Hypothalamus (tissue), 51 donors: ENCODE results near the gene PRG3.

Experiments used
- DNase-seq, 51 donors: peaks; one replicate each; lab custom pipeline; 2025; lab: John Stamatoyannopoulos, UW

Gene PRG3, protein sequence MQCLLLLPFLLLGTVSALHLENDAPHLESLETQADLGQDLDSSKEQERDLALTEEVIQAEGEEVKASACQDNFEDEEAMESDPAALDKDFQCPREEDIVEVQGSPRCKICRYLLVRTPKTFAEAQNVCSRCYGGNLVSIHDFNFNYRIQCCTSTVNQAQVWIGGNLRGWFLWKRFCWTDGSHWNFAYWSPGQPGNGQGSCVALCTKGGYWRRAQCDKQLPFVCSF

DNA sequence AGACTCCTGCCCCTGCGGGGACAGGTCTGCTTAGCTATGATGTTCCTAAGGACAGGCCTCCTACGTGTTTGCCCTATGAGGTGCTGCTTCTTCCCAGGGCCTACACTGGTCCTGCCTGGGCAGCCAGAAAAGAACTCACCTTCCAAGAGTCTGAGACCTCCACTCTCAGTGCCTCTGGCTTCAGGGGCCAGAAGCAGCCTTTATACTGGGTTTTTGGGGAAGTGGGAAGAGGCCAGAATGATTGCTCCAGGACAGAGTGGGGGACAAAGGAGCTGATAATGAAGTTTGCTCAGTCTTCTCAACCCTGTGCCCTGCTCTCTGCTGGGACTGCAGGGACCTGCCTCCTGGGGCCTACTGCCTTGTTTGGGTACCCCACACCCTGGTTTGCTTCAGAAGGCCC is at the start of gene PRG3:
TSS of gene PRG3 (minus strand) at position 176 of the 400 bp plus-strand sequence. CDS start 442 bp downstream, outside the sequence.
- DNase-seq: no peak

DNA sequence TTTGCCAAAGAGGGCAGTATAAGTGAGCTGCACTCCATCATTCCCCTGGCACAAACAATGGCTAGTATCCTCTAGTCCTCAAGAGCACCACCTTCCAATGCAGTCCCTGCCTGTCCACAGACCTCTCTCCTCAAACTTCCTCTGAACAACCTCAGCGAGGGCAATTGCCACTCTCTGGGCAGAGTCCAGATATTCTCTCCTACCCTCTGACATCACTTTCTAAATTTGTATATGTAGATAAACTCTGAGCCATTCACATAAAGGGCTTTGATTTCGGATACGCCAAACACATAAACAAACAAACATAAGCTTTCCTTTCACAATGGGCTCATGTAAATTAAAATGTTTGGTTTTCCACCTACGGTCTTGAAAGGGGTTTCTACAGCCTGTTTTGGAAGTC is 49.0 kb upstream of the PRG3 start:
- DNase-seq: no peak

DNA sequence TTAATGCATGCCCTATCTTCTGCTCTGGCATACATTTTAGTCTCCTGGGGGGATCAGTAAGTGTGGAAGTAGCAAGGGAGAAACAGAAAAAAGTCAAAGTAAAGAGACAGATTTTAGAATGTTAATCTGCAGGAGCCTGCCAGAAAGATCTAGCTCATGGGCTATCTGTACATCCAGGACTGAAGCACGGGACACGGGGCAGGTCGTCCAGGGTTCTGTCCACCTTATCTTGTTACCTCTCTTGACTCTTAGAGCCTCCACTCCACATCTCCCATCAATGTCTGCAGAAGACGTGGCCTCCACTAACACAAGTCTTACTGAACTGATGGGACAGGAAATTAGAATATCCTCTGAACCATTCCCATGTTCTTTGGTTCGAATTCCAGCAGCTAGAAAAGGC is 47.7 kb upstream of the PRG3 start:
- no peak for DNase-seq

DNA sequence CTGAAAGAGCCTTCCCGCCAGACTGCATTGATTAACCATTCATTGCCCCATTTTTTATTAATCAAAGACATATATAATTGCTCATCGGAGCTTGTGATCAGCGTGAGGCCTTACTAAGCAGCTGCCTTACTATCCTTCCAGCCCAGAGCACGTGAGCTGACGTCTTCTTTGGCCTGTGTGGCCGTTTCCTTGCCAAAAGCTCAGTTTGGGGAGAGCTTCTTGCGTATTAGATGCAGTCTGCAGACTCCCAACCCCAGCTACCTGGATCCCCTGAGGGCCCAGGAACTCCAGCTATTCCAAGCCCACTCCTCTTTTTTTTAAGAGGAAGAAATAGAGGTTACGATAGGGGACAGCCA is 46.8 kb upstream of the PRG3 start:
- peak in 23 of 51 donors; percentile 2 to 62 (median 29) for DNase-seq

DNA sequence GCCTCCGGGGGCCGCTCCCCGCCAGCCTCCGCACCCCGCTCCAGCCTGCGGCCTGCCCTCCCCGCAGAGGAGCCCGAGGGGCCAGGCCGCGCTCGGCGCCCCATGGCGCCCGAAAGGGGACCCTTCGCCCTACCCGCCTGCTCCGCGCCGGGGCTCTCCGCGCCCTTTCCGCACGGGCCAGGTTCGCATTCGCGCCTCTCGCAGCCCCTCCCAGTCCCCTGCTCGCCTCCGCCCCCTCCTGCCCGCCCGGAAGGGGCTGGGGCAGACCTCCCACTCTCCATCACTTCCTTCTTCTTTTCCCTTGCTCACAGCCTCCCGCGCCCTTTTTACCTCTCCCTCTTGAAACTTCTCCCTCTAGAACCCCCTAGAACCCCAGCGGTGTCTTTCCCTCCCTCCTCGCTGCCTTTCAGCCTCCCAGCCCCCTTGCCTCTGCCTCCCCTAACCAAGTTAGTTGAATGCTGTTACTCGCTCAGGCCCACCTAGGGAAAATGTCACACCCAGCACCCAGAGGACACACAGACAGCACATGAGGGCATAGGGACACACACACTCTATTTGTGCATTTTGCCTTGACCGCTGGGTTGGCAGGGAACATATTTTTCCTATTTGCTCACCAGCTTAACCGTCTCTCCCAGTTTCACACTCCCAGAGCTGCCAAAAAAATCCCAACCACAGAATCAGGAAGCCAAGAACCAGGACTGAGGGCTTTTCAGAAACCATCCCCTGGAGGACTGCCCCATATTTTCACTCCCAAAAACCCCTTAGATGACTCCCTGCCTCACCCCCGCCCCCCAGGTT is 46.2 kb upstream of the PRG3 start, which contains the start of gene SLC43A3:
TSS of gene SLC43A3 (minus strand) at position 193 of the 798 bp plus-strand sequence. CDS start 949 bp downstream, outside the sequence.
- DNase-seq: peak in 29 of 51 donors; percentile 14 to 59 (median 33)

DNA sequence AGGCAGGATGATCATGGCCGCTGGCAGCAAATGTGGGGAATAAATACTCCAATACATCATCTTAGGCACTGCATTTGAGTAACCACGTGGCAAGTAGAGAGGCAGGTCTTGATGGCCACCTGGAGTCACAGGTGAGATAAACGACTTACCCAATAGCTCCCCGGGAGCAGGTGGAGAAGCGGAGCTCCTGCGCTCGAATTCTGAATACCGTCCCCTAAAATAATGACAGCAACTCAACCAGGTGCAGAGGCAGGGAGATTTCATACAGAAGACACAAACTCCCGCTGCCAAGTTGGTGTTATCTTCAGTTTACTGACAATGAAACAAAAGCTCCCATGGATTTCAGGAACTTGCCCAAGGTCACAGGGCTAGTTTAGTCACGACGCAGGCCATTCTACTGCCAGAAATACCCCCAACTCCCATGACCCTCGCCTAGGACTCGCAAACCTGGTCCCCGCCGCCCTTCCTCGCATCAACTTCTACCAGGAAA is 45.5 kb upstream of the PRG3 start:
- DNase-seq: no peak

DNA sequence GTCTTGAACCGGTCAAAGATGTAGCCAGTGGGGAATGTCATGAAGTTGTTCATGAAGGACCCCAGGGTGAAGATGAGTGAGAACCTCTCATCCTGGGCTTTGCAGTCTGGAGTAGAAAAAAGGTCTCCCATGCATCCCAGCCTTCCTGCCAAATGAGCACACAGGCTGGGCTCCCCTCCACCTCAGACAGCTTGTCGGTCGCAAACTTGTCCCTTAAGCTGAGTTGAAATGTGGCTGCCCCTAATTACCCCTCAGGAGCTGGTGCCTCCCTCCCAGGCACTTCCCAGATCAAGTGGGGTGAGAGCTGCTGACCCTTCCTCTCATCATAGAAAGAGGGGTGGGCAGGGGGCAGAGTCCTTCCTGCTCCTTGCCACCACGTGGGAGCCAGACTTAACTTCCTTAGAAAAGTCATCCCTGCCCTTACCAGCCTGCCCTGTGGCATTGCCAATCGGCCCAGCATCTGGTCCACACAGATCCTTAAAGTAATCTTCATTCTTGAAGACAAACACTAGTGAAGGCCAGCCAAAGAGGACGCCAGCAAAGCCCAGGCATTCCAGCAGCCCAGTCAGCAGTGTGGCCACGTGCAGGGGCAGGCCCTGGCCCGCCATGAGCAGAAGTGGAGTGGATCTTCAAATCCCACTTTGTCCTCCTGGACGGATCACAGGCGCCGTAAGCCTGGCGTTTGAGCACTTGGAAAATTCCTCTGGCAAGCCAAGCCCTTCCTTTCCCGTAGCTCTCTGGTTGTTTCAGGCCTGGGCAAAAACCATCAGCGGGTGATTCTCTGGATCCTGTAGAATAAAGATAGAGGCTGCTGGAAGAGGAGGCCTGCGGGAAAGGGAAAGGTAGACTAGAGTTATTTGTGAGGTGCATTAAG is 44.9 kb upstream of the PRG3 start:
- peak in 20 of 51 donors; percentile 3 to 58 (median 18) for DNase-seq

DNA sequence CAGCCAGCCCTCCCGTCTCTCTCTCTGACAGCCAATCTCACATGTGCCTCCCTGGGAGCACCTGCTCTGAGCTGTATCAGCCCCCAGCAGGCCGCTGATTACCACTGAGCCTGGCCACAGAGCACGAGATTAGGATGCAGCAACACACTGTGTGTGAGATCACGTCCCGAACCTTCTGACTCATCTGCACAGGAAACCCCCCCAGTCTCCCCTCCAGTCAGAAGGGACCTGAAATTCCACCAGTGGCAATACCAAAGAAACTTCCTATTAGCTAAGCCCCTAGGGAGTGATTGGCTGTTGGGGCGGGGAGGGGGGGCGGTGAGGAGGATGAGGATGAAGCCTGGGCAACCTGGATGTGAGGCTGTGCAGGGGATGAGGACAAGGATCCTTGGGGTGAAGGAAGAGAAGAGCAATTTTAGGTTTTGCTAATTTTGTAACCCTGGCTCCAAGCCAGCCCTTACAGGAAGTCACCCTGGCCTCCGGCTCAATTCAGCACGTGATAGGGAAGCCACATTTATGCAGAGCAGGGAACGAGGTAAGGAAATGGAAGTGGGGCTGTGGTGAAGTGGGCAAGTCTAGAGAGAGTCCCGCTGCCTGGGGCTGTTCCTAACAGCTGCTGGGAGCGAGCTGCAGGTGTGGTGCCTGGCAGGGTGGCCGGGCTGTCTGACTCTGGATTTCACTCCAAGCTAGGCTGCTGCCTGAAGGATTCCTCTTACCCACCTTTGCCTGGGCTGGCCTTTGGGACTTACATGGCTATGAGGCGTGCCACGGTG is 44.0 kb upstream of the PRG3 start:
- peak in 10 of 51 donors; percentile 6 to 29 (median 12) for DNase-seq

DNA sequence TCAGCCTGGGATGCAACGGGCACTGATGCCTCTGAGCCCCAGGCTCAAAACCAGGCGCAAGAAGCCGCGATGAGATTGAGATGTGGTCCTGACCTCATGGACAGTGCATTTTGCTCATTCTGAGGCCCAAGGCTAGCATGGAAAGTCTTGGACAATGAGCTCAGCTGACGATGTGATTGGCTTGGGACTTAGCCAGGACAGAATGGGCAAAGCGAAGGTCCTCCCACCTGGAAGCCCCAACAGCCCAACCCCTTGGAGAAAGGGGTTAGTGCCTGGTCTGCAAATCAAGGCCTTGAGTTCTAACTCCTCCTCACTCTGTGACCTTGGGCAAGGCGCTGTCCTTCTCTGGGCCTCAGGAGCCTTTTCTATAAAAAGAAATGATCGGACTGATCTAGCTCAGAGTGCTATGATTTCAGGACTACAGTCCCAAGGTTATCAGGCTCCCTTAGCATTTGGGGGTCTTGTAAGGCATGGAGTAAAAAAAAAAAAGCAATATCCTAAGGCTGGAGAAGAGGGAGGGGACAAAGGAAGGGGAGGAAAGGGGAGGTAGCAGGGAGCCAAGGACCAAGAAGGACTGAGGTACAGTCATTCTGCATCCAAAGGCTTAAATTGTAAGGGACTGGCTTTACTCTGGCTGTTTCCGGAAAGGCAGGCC is 43.3 kb upstream of the PRG3 start:
- DNase-seq: no peak

DNA sequence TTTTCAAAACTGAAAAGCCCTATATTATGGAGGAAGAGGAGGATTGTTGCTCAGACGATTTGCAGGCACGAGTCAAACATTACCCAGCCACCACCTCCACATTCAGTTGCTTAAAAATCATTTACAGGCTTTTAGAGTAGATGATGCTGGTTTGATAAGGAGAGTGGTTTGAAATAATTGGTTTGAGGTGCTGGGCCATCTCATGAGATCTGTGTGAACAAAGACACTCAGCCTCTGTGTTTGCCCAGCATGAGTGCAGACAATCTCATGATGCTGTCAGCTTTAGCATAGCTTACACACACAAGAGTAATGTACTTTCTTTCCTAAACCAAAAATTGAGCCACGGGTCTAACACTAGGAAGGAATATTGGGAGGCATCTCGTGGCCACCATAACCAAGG is 41.7 kb upstream of the PRG3 start:
- no peak for DNase-seq

DNA sequence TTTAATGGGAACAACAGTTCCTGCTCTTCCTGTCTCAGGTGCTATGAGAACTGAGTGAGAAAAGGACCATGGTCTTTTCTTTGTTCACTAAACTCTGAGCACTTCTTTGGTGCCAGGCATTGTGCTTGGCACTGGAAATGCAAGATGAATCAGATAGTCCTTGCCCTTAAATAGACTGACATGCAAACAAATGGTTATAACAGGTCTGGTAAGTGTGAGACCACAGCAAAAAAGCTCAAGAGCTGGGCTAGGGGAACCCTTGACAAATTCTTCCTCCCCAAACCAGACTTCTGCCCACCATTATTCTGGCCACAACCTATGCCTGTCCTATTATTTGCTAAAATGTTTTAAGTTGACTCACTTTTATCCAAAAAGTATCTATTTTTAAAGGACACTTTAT is 40.9 kb upstream of the PRG3 start:
- no peak for DNase-seq

DNA sequence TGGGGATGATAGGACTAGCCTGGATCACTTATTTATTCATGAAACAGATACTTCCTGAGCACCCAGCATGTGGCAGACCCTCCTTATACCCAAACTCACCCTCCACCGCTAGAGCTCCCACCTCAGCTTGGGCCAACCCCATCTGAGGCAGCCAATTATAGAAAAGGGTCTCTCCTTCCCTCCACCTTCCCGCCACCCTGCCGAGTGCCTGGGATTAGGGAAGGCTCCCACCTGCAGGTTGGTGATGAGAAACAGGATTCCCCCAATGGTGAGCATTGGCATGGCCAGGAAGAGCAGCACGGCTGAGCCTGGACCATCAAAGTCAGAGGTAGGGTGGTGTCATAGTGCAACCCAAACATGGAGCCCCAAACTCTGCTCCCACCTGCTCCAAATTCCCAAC is 40.1 kb upstream of the PRG3 start:
- no peak for DNase-seq

DNA sequence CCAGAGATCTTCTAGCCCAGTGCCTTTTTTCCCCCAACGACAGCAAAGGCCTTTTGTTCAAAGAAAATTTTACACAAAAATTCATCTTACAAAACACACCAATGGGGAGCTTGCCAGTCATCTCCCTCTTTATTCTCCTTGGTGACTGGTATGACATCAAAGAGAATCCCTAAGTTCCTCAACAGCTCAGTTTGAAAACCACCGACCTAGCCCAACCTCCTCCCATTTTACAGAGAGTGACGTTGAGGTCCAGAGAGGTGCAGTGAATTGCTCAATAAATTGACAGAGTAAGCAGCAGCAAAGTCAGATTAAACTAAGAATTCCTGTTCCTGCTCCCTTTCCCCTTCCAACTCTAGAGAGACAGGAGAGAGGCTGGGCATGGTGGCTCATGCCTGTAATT is 38.2 kb upstream of the PRG3 start:
- DNase-seq: no peak

DNA sequence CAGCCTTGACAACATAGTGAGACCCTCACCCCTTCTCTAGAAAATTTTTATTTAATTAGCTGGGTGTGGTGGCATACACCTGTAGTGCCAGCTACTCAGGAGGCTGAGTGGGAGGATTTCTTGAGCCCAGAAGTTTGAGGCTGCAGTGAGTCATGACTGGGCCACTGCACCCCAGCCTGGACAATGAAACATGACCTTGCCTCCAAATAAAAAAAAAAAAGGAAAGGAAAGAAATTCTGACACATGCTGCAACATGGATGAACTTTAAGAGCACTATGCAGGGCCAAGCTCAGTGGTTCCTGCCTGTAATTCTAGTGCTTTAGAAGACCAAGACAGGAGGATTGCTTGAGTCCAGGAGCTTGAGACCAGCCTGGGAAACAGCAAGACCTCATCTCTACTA is 37.2 kb upstream of the PRG3 start:
- no peak for DNase-seq

DNA sequence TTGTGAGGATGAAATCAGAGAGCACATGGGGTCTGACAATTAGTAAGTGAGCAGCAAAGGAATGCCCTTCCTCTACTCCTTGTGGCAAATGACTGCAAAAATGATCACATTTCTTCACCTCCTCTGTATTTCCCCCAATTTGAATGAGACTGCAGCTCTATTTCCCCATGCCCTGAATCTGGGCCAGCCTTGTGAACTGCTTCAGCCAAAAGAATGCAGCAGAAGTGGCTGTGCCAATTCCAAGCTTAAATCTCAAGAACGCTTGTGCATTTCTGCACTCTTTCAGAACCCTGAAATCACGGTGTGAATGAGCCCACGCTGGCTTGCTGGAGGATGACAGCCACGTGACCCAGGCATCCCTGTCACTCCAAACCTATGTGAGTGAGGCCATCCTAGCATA is 36.1 kb upstream of the PRG3 start:
- no peak for DNase-seq

DNA sequence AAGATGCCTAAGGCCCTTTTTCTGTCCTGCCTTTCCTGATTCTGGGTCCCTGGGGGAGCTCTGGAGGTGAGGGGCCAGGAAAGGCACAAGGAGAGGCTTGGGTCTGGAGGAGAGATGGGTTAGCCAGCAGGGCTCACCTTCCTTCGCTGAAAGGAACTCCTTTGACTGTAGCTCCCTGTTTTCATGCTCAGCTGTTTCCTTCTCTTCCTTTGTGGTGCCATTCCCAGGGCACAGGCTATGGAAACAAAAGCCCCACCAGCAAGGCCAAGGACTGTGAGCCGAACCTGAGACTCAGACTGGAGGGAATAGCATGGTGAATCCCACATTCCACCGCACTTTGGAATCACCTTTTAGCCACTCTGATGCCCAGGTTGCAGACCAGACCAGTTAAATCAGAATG is 35.5 kb upstream of the PRG3 start:
- DNase-seq: no peak

DNA sequence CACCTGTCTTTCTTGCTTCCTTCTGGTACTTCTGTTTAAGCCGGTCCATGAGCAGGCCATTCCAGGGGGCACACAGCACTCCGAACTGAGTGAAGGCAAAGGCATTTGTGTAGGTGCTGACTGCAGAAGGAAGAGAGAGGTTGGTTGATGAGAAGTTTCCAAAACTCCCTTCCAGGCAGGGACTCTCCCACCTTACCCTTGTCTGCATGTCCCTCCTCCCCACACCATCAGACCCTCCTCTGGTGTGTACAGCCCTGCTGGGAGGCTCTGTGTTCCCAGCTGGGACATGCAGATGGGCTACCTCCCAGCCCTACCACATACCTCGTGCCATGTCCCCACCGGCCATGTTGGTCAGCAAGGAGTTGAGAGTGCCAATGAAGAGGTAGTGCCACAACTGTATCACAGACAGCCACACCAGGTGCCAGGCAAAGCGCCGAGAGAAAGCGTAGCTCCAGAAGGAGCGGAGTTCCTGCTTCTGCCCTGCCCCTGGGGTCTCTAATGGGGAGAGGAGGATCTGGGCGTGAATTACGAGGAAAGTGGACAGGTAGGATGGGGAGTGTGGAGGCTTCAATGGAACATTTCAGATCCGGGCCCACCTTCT is 33.8 kb upstream of the PRG3 start:
- DNase-seq: no peak

DNA sequence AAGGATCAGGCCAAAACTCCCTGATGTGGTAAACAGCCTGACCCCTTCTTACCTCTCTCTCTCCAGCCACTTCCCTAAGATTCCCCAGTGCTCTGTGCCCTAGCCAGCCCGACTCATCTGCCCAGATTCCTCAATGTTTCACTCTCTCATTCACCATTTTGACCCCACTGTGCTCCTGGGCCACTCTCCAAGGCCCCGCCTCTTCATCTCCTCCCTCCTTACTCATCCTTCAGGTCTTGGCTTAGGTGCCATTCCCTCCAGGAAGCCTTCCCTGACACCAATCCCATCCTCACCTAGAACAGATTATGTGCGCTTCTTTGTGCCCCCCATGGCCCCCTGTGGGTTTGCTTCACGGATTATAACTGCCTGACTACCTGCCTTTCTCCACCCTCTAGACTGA is 32.7 kb upstream of the PRG3 start:
- DNase-seq: no peak

DNA sequence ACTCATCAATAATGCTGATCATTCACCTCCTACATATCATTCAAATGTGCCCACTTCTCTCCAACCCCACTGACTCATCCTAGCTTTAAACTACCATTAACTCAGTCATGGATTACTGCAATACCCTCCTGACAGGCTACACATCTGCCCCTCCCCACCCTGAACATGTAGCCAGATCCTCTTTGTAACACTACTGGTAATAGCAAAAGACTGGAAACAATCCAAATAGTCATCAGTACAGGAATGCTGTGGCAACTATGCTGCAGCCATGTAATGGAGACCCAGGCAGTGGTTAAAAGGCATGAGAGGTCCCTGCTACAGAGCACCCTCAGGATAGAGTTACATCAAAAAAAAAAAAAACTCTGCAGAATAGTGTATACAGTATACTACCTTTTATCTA is 29.3 kb upstream of the PRG3 start:
- no peak for DNase-seq
